SJSA1 (cell line): ENCODE results near the gene LGALS9C. TPM values are rescaled to one million over a fixed set of nuclear protein-coding genes. Genes with fewer than 3 reads are reported as not detected.
"Not testable (repeated sequence)": the region's sequence is repeated elsewhere in the genome, so short reads cannot be mapped to it uniquely, and the experiment has no call there.

ENCODE experiments used
- DNase-seq, 2 experiments: peaks; one replicate each; pipeline ENCODE4 v3.0.0-alpha.2; 2015 to 2020; ENCODE audit warnings: low spot score in 2 of 2, low read depth in 1 of 2
- H3K27ac ChIP-seq: fragments of 250-450 bp; sonication (Bioruptor Pico); 2 replicates; pipeline ENCODE4 v1.5.1; 2020; ENCODE audit warnings: mild to moderate bottlenecking, moderate library complexity
- H3K27me3 ChIP-seq: fragments of 250-450 bp; sonication (Bioruptor Pico); replicated peaks from 2 replicates; pipeline ENCODE4 v1.5.1; 2020; ENCODE audit warnings: mild to moderate bottlenecking, moderate library complexity
- H3K36me3 ChIP-seq: fragments of 250-450 bp; sonication (Bioruptor Pico); 2 replicates; pipeline ENCODE4 v1.5.1; 2020; ENCODE audit warnings: mild to moderate bottlenecking
- H3K4me1 ChIP-seq: fragments of 250-450 bp; sonication (Bioruptor Pico); replicated peaks from 2 replicates; pipeline ENCODE4 v1.6.1; 2021; ENCODE audit warnings: mild to moderate bottlenecking
- H3K4me3 ChIP-seq: fragments of 250-450 bp; sonication (Bioruptor Pico); 2 replicates; pipeline ENCODE4 v1.5.1; 2020; ENCODE audit warnings: mild to moderate bottlenecking
- H3K9me3 ChIP-seq: fragments of 250-450 bp; sonication (Bioruptor Pico); replicated peaks from 2 replicates; pipeline ENCODE4 v1.5.1; 2020; ENCODE audit warnings: mild to moderate bottlenecking
- total RNA-seq: library from RNA; depleted of rRNA; stranded (reverse); fragments of >200 nt; shearing (Covaris generic); gene quantifications from 2 replicates; pipeline ENCODE4 v1.2.3, GENCODE V29; 2014

LGALS9C gene
- total RNA-seq, 1 experiment from 2014 or later, result not detected

GRCh38 chr17:18467001-18467400 is 9.6 kb upstream of the LGALS9C start:
- H3K36me3 ChIP-seq, DNase-seq, H3K9me3 ChIP-seq, H3K27ac ChIP-seq, H3K4me3 ChIP-seq, H3K27me3 ChIP-seq, H3K4me1 ChIP-seq: not testable (repeated sequence)

- not testable (repeated sequence) for H3K4me1 ChIP-seq, H3K9me3 ChIP-seq, H3K27me3 ChIP-seq, H3K4me3 ChIP-seq, H3K36me3 ChIP-seq, DNase-seq, H3K27ac ChIP-seq
Measured at GRCh38 chr17:18468472-18469171, 8.0 kb upstream of the LGALS9C start.

GRCh38 chr17:18469837-18470236 is 6.8 kb upstream of the LGALS9C start:
- H3K4me1 ChIP-seq, H3K27ac ChIP-seq, H3K4me3 ChIP-seq, DNase-seq, H3K36me3 ChIP-seq, H3K27me3 ChIP-seq, H3K9me3 ChIP-seq: not testable (repeated sequence)

DNA sequence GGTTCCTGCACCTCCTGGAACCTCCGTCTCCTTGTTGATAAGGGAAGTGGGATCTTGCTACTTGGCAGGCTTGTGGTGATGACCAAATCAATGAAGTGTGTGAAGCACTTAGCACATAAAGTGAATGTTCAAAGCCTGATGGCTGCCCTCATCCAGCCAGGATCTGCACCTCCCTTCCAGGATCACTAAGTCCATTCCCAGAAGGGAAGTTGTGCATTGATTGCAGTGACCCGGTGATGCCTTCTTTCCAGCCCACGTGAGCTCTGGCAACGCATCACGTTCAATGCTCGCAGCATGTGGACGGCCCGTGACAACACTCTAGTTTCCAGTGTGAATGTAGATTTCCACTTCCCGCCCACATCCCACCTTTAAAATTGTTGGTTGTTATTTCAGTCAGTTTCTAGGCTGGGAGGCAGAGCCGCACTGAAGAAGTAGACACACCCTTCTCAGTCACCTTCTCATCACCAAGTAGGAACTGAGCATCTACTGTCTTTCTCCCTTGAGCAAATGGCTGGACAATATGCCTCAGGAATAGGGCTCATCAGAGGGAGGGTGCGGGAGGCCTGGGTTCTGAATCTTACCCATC is 6.2 kb upstream of the LGALS9C start:
- H3K4me3 ChIP-seq, H3K4me1 ChIP-seq, H3K27me3 ChIP-seq: not testable (repeated sequence)

DNA sequence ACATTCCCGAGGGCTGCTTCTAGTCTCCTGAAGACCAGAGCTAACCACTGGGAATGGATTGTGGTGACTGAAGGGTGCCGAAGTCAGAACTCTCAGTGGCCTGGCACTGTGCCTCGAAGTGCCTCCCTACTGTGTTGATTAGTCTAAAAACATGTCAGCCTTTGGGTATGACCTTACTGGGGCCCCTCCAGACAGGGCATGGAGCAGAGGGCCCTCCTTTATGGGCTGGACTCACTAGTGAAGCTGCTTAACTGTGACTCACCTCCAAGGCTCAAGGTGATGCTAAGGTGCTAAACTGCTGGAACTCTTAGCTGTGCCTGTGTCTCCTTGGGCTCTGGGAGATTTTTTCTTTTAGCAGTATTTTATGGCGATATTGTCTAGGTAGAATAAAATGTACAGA is 2.6 kb upstream of the LGALS9C start:
- H3K4me1 ChIP-seq, H3K36me3 ChIP-seq, DNase-seq, H3K27me3 ChIP-seq, H3K27ac ChIP-seq, H3K4me3 ChIP-seq, H3K9me3 ChIP-seq: not testable (repeated sequence)

More for the DNA sequence above, 6.2 kb upstream of the LGALS9C start:
- H3K9me3 ChIP-seq, H3K27ac ChIP-seq, H3K36me3 ChIP-seq, DNase-seq: not testable (repeated sequence)

- not testable (repeated sequence) for H3K9me3 ChIP-seq, H3K27me3 ChIP-seq, H3K36me3 ChIP-seq, H3K27ac ChIP-seq, H3K4me1 ChIP-seq, H3K4me3 ChIP-seq
- DNase-seq, result peak in 1 of 2 experiments; percentile 1
Measured at GRCh38 chr17:18474754-18475153, 1.8 kb upstream of the LGALS9C start.

DNA sequence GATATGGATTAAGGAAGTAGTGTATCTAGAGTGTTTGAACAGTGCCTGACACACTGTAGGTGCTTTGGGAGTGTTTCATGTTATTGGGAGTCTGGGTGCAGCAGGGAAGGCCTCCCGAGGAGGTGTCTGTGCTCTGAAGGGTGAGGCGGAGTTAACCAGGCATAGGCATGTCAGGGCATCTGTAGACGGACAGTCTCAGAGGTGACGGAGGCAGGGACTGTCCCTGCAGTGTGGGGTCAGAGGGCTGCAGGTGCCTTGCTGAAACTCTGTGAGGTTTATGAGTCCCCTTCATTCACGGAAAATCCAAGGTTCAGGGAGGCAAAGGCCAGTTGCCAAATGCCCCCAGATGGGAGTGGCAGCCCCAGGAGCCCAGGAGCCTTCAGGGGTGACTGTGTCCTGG is 778 bp downstream of the LGALS9C start:
- H3K9me3 ChIP-seq, DNase-seq, H3K27me3 ChIP-seq, H3K27ac ChIP-seq, H3K36me3 ChIP-seq, H3K4me3 ChIP-seq, H3K4me1 ChIP-seq: not testable (repeated sequence)

GRCh38 chr17:18478362-18478761 is 1.8 kb downstream of the LGALS9C start:
- DNase-seq, H3K4me3 ChIP-seq, H3K4me1 ChIP-seq, H3K27me3 ChIP-seq, H3K36me3 ChIP-seq, H3K9me3 ChIP-seq, H3K27ac ChIP-seq: not testable (repeated sequence)

DNA sequence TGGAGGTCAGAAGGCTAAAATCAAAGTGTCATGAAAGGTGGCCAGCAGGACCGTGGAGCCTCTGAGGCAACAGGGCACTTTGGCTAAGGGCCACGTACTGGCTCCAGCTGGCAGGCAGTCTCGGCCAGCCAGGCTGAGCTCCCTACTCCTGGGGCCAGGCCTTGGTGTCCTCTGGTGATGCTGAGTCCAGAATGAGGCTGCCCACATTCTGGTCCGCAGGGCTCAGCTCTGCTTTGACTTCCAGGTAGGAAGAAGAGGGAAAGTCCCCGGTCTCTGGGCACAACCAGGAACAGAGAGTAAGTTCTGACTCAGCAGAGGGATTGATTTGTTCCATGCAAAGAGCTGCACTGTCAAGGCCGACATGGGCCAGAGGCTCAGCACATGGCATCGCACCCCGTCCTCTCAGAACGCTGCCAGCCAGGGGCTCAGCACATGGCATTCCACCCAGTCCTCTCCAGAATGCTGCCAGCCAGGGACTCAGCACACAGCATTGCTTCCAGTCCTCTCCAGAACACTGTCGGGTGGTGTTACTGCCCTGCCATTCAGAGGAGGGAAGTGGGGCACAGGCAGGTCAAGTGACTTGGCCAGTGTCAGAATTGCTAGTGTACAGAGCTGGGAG is 2.5 kb downstream of the LGALS9C start:
- not testable (repeated sequence) for H3K9me3 ChIP-seq, H3K27me3 ChIP-seq, H3K4me1 ChIP-seq, DNase-seq, H3K27ac ChIP-seq, H3K4me3 ChIP-seq, H3K36me3 ChIP-seq

GRCh38 chr17:18481775-18482174 is 5.2 kb downstream of the LGALS9C start:
- not testable (repeated sequence) for H3K9me3 ChIP-seq, DNase-seq, H3K4me1 ChIP-seq, H3K4me3 ChIP-seq, H3K27me3 ChIP-seq, H3K36me3 ChIP-seq, H3K27ac ChIP-seq

GRCh38 chr17:18485936-18486464 is 9.4 kb downstream of the LGALS9C start:
- H3K36me3 ChIP-seq, H3K9me3 ChIP-seq, DNase-seq, H3K27me3 ChIP-seq, H3K4me3 ChIP-seq, H3K4me1 ChIP-seq, H3K27ac ChIP-seq: not testable (repeated sequence)

DNA sequence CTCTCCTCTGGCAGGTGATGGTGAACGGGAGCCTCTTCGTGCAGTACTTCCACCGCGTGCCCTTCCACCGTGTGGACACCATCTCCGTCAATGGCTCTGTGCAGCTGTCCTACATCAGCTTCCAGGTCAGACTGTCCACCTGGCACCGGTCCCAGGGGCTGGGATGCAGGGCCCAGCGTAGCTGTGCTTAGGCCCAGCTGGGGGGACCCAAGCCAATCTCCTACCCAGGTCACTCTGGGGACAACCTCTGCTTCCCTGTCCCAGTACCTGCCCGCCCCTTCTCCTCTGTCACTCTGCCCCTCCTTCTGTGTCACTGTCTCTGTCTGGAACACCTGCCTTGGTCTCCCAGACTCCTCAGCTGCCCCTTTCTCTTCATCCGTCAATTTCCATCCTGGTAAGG is 11.0 kb downstream of the LGALS9C start:
- H3K27ac ChIP-seq, H3K36me3 ChIP-seq, H3K27me3 ChIP-seq, H3K4me3 ChIP-seq, H3K4me1 ChIP-seq, DNase-seq, H3K9me3 ChIP-seq: not testable (repeated sequence)

GRCh38 chr17:18488622-18489021 is 12.0 kb downstream of the LGALS9C start:
- H3K27ac ChIP-seq, H3K27me3 ChIP-seq, H3K9me3 ChIP-seq, H3K4me1 ChIP-seq, DNase-seq, H3K36me3 ChIP-seq, H3K4me3 ChIP-seq: not testable (repeated sequence)

GRCh38 chr17:18490016-18490415 is 13.4 kb downstream of the LGALS9C start:
- not testable (repeated sequence) for H3K9me3 ChIP-seq, H3K27me3 ChIP-seq, H3K4me3 ChIP-seq, DNase-seq, H3K36me3 ChIP-seq, H3K27ac ChIP-seq, H3K4me1 ChIP-seq
